Brain pericyte (primary cell): ENCODE results near the gene MARS1.

ENCODE experiments used
- DNase-seq: peaks from one replicate; pipeline ENCODE4 v3.0.0-alpha.2; 2012; ENCODE audit warnings: low read depth, low spot score

Gene MARS1

GRCh38 chr12:57528831-57529555 lies 41.1 kb downstream of the MARS1 start:
- DNase-seq = no peak

- no peak for DNase-seq
Measured at GRCh38 chr12:57529831-57530230, 42.0 kb downstream of the MARS1 start.

- DNase-seq = no peak
Measured at GRCh38 chr12:57530396-57531142, 42.7 kb downstream of the MARS1 start.

- DNase-seq = no peak
Measured at GRCh38 chr12:57531836-57532235, 44.0 kb downstream of the MARS1 start.

- no peak for DNase-seq
Measured at GRCh38 chr12:57533108-57533507, 45.2 kb downstream of the MARS1 start.

- no peak for DNase-seq
Measured at GRCh38 chr12:57534250-57534649, 46.4 kb downstream of the MARS1 start.

- DNase-seq = no peak
Measured at GRCh38 chr12:57534991-57535543, 47.2 kb downstream of the MARS1 start.

- no peak for DNase-seq
Measured at GRCh38 chr12:57535764-57536596, 48.1 kb downstream of the MARS1 start.

- DNase-seq = no peak
Measured at GRCh38 chr12:57536597-57536942, 48.7 kb downstream of the MARS1 start.

GRCh38 chr12:57539134-57539768 lies 51.4 kb downstream of the MARS1 start:
- no peak for DNase-seq

- no peak for DNase-seq
Measured at GRCh38 chr12:57541001-57541400, 53.1 kb downstream of the MARS1 start.

- DNase-seq = no peak
Measured at GRCh38 chr12:57541717-57542116, 53.8 kb downstream of the MARS1 start.

- no peak for DNase-seq
Measured at GRCh38 chr12:57543581-57543980, 55.7 kb downstream of the MARS1 start.

GRCh38 chr12:57545809-57546437 lies 58.1 kb downstream of the MARS1 start:
- no peak for DNase-seq

- peak; percentile 83 for DNase-seq
Measured at GRCh38 chr12:57546438-57547287, 58.8 kb downstream of the MARS1 start, which contains the start of gene DCTN2. DCTN2 (minus strand) TSS chr12:57547192; CDS start chr12:57547063, 129 bp downstream.

GRCh38 chr12:57547288-57548012 lies 59.6 kb downstream of the MARS1 start:
- no peak for DNase-seq

- DNase-seq = no peak
Measured at GRCh38 chr12:57548013-57548315, 60.1 kb downstream of the MARS1 start.

GRCh38 chr12:57548488-57548887 lies 60.6 kb downstream of the MARS1 start:
- DNase-seq = no peak

- DNase-seq = no peak
Measured at GRCh38 chr12:57549203-57549908, 61.5 kb downstream of the MARS1 start.
